GM12873 (cell line): Measurements from ENCODE around the gene RAPGEF1.
A peak's percentile ranks its signal among the peaks of the same experiment; 100 is the strongest.

Source experiments
- CTCF ChIP-seq: IDR thresholded peaks from 2 replicates; pipeline ENCODE4 v1.5.1; 2012; ENCODE audit warnings: low read depth, mild to moderate bottlenecking, moderate library complexity, low read length, control low read depth; ENCODE audit not compliant: insufficient read depth; ENCODE audit errors: missing control alignments

Gene RAPGEF1

GRCh38 chr9:131625790-131626670 lies 113.8 kb downstream of the RAPGEF1 start:
- TF ChIP-seq CTCF, result no peak

DNA sequence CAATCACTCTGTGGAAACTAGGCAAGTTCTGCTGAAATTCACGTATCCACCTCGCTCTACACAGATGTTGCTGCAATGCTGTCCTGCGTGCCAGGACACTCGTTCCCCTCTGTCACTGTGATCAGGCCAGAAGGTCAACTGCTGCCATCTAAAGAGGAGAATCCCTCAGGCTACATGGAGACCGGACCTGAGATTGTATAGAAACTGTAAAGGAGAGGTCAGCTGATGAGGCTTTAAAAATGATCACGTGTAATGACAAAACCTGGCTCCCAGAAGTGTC lies 114.4 kb downstream of the RAPGEF1 start:
- no peak for TF ChIP-seq CTCF

DNA sequence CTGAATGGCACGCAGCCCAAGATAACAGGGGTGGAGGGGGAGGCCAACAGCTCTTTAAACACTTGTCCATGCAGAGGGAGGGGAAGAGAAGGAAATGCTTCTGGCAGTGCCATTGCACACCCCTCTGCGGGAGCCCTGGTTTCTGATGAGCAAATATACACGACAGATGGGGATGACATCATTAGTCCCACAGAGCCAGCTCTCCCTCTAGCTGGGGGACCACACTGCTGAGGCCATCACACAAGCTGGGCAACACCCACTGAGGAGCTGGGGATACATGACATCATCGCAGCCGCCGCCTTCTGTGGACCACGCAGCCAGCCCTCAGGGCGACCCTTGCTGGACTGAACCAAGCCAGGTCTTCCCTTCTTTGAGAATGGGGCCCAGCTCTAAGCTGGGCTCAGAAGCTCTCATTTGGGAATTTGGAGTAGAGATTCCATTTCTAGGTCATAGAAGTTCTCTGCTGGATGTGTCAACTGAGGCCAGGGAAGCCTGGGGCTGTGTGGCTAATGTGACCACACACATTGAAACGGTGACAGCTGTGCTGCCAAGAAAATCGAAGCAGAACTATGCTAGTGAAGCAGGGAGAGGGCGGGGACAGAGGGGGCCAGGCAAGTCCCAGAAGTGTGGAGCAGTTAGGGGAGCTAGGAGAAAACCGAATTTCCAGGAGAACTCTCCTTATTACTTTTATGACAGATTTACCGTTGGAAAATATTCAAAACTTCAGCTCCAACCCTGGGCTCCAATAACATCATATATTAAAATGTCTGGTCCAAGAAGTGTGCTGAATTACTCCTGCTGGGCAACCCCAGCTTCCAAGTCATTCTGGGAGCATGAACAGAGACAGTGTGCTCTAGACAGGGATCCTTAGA lies 115.0 kb downstream of the RAPGEF1 start:
- no peak for TF ChIP-seq CTCF

DNA sequence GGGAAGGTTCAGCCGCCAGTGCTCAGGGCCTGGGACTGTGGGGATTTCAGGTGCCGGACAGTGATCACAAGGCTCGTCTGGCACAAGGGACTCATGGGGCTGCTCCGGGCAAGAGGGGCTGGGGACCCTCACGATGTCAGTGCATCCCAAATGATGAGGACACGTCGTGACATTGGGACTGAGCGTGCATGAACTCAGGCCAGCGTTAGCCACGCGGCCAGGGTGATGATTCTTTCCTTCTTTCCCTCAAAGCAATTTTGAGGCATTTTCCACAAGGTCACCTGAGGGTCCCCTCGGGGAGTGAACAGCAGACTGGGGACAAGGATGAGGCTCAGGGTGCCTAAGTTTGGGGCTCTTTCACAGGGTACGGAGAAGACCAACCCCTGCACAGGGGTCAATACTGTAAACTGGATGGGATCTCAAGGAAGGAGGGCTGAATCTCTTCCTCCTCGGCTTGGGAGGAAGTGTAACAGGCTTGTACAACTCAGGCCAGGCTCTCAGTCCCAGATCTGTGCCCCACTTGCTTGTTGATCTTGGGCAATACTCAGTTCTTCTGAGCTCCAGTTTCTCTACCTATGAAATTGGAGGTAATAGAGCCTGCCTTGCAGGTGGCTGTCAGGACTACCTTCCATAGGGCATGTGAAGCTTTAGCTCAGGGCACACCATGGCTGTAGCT lies 116.1 kb downstream of the RAPGEF1 start:
- TF ChIP-seq CTCF, result no peak

DNA sequence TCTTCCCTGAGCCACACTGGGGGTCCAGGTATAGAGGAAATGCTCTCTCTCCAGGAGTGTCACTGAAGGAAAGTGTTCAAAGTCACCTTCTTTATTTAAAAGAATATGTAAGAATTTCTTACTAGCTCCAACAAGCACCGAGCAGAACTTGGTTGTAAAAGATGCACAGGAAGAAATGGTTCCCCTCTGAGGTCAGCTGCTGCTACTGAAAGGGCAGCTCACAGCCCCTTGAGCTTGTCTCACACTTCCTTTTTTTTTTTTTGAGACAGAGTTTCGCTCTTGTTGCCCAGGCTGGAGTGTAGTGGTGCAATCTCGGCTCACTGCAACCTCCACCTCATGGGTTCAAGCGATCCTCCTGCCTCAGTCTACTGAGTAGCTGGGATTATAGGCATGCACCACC lies 117.4 kb downstream of the RAPGEF1 start:
- TF ChIP-seq CTCF, result peak; percentile 9

GRCh38 chr9:131621551-131622358 lies 118.1 kb downstream of the RAPGEF1 start:
- TF ChIP-seq CTCF, result no peak
